Measurements from ENCODE around the gene IKBKG. TPM values are rescaled to one million over a fixed set of nuclear protein-coding genes. Genes with fewer than 3 reads are reported as not detected.
"Not testable (repeated sequence)": the region's sequence is repeated elsewhere in the genome, so short reads cannot be mapped to it uniquely, and the experiment has no call there.

Gene IKBKG
- total RNA-seq, 1 donor from 2014 or later: 6.8 TPM

DNA sequence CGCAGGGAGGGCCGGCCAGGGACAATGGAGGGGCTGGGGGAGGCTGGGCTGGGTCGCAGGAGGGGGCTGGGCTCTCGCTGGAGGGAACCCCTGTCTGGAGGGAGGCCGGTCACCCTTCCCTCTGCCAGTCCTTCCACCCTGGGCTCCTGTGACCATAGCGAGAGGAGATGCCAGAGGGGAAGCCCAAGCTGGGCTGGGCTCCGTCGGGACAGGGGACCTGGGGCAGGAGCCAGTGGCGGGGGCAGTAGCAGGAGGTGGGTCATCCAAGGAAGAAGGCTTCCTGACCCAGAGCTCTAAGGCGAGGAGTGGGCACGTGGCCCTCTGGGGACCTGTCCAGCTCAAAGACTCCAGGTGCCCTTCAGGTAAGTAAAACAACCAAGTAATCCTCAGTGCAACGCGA lies 54.8 kb downstream of the IKBKG start:
- Histone ChIP-seq H3K9me3 (ENCODE audit: control insufficient read depth in 3 of 3, low read length in 3 of 3) (no peaks in the 10 kb centered on the region), H3K4me1 (ENCODE audit: control insufficient read depth in 3 of 3, insufficient read depth in 3 of 3, low read length in 3 of 3) (peaks cover 0 to 4% (median 0%) of the 10 kb centered on the region in 3 donors), H3K4me3 (ENCODE audit: low read length in 3 of 3) (no peak overlapping the region), H3K27me3 (ENCODE audit: control insufficient read depth in 3 of 3, insufficient read depth in 3 of 3, low read length in 3 of 3) (peaks cover 0 to 4% (median 0%) of the 10 kb centered on the region in 3 donors), H3K36me3 (ENCODE audit: control insufficient read depth in 3 of 3, insufficient read depth in 3 of 3, low read length in 3 of 3) (no peaks in the 10 kb centered on the region), H3K9ac (ENCODE audit: low read depth in 1 of 3, low read length in 3 of 3) (no peak overlapping the region), H3K27ac (ENCODE audit: low read depth, low read length) (no peak overlapping the region)

DNA sequence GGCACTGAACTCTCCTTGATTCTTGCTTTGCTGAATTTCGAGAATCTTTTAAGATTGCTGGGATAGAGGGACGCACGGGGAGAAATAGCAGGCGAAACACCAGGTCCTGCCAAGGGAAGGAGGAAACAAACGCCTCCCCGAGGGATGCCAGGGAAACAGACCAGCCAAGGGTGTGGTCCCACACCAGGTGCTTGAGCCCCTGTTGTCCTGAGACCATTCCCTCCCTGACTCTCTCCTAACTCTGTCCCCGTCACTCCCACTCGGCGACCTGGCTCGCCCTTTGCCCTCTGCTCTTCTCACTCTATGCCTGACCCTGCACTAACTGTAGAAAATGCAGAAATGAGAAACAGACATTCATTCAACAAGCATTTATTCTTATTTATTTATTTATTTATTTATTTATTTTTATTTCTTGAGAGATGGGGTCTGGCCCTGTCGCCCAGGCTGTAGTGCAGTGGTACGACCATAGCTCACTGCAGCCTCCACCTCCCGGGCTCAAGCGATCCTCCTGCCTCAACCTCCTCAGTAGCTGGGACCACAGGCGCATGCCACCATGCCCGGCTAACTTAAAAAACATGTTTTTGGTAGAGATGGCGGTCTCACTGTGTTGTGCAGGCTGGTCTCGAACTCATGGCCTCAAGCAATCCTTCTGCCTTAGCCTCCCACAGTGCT lies 55.5 kb downstream of the IKBKG start:
- peaks cover 0 to 4% (median 0%) of the 10 kb centered on the region in 3 donors for H3K27me3 ChIP-seq (ENCODE audit: control insufficient read depth in 3 of 3, insufficient read depth in 3 of 3, low read length in 3 of 3)
- H3K9ac ChIP-seq (ENCODE audit: low read depth in 1 of 3, low read length in 3 of 3): no peak overlapping the region
- no peak overlapping the region for H3K27ac ChIP-seq (ENCODE audit: low read depth, low read length)
- H3K9me3 ChIP-seq (ENCODE audit: control insufficient read depth in 3 of 3, low read length in 3 of 3): no peaks in the 10 kb centered on the region
- H3K36me3 ChIP-seq (ENCODE audit: control insufficient read depth in 3 of 3, insufficient read depth in 3 of 3, low read length in 3 of 3): no peaks in the 10 kb centered on the region
- H3K4me3 ChIP-seq (ENCODE audit: low read length in 3 of 3): no peak overlapping the region
- peaks cover 0 to 4% (median 0%) of the 10 kb centered on the region in 3 donors for H3K4me1 ChIP-seq (ENCODE audit: control insufficient read depth in 3 of 3, insufficient read depth in 3 of 3, low read length in 3 of 3)

DNA sequence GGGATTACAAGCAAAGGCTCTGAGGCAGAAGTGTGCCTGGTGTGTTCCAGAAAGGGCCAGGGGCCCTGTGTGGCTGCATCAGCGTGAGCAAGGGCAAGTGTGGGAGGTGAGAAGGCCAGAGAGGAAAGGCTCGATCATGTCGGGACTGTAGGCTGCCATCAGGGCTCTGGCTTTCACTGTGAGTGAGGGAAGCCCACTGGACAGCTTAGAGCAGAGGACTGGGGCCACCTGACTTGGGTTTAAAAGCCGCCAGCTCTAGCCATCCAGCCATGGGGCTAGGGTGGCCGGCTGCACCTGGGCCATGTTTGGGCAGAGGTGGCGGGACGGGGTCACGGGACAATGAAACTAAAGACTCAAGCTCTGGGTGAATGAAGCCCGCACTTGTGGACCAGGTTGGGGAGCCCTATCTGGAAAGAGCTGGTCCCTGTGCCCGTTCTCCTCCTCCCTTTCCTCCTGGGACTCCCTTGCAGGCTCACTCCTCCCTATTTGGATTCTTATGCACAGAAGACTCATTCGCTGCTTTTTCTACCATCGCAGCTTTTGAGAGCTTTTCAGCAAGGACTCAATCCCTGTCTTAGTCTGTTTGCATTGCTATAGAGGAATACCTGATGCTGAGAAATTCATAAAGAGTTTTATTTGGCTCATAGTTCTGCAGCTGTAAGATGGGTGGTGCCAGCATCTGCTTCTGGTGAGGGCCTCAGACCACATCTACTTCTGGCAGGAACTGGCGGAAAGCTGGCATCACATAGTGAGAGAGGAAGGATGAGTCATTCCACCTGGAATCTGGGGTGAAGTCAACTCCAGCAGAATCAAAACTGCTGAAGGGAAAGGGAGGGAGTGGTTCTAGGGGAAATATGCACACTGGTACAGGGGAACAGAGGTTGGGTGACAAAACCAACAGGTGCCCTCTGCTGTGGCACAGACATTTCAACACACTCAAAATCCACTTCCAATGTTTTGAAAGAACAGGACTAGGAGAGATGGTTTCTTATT lies 56.3 kb downstream of the IKBKG start:
- Histone ChIP-seq H3K4me1 (ENCODE audit: control insufficient read depth in 3 of 3, insufficient read depth in 3 of 3, low read length in 3 of 3) (peaks cover 0 to 4% (median 0%) of the 10 kb centered on the region in 3 donors), H3K27me3 (ENCODE audit: control insufficient read depth in 3 of 3, insufficient read depth in 3 of 3, low read length in 3 of 3) (peaks cover 0 to 4% (median 0%) of the 10 kb centered on the region in 3 donors), H3K27ac (ENCODE audit: low read depth, low read length) (no peak overlapping the region), H3K4me3 (ENCODE audit: low read length in 3 of 3) (no peak overlapping the region), H3K36me3 (ENCODE audit: control insufficient read depth in 3 of 3, insufficient read depth in 3 of 3, low read length in 3 of 3) (no peaks in the 10 kb centered on the region), H3K9ac (ENCODE audit: low read depth in 1 of 3, low read length in 3 of 3) (no peak overlapping the region), H3K9me3 (ENCODE audit: control insufficient read depth in 3 of 3, low read length in 3 of 3) (no peaks in the 10 kb centered on the region)

DNA sequence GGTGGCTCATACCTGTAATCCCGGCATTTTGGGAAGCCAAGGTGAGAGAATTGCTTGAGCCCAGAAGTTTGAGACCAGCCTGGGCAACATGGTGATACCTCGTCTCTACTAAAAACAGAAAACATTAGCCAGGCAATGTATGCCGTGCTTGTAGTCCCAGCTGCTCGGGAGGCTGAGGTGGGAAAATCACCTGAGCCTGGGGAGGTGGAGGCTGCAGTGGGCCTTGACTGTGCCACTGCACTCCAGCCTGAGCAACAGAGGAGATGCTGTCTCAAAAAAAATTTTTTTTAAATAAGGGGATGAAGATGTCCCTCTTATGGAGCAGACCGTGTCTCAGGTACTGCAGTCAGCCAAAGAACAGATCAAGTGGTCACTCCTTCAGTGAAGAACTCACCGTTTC lies 58.1 kb downstream of the IKBKG start:
- Histone ChIP-seq H3K36me3 (ENCODE audit: control insufficient read depth in 3 of 3, insufficient read depth in 3 of 3, low read length in 3 of 3) (no peaks in the 10 kb centered on the region), H3K4me3 (ENCODE audit: low read length in 3 of 3) (no peak overlapping the region), H3K9ac (ENCODE audit: low read depth in 1 of 3, low read length in 3 of 3) (no peak overlapping the region), H3K27ac (ENCODE audit: low read depth, low read length) (no peak overlapping the region), H3K9me3 (ENCODE audit: control insufficient read depth in 3 of 3, low read length in 3 of 3) (no peaks in the 10 kb centered on the region), H3K27me3 (ENCODE audit: control insufficient read depth in 3 of 3, insufficient read depth in 3 of 3, low read length in 3 of 3) (peaks cover 0 to 4% (median 0%) of the 10 kb centered on the region in 3 donors), H3K4me1 (ENCODE audit: control insufficient read depth in 3 of 3, insufficient read depth in 3 of 3, low read length in 3 of 3) (peaks cover 0 to 4% (median 0%) of the 10 kb centered on the region in 3 donors)

DNA sequence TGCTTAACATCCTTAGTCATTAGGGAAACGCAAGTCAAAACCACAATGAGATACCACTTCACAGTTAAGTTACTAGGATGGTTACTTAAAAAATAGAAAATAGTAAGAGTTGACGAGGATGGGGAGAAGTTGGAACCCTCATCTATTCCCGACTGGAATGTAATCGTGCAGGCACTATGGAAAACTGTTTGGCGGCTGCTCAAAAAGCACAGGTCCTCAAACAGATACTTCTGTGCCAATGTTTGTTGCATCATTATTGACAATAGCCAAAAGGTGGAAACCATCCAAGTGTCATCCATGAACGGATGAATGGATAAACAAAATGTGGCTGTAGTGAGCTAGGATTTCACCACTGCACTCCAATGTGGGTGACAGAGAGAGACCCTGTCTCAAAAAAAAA lies 60.0 kb downstream of the IKBKG start:
- Histone ChIP-seq H3K36me3 (ENCODE audit: control insufficient read depth in 3 of 3, insufficient read depth in 3 of 3, low read length in 3 of 3) (no peaks in the 10 kb centered on the region), H3K9ac (ENCODE audit: low read depth in 1 of 3, low read length in 3 of 3) (no peak overlapping the region), H3K9me3 (ENCODE audit: control insufficient read depth in 3 of 3, low read length in 3 of 3) (no peaks in the 10 kb centered on the region), H3K27me3 (ENCODE audit: control insufficient read depth in 3 of 3, insufficient read depth in 3 of 3, low read length in 3 of 3) (no peaks in the 10 kb centered on the region), H3K27ac (ENCODE audit: low read depth, low read length) (no peak overlapping the region), H3K4me3 (ENCODE audit: low read length in 3 of 3) (no peak overlapping the region), H3K4me1 (ENCODE audit: control insufficient read depth in 3 of 3, insufficient read depth in 3 of 3, low read length in 3 of 3) (peaks cover 0 to 4% (median 0%) of the 10 kb centered on the region in 3 donors)

DNA sequence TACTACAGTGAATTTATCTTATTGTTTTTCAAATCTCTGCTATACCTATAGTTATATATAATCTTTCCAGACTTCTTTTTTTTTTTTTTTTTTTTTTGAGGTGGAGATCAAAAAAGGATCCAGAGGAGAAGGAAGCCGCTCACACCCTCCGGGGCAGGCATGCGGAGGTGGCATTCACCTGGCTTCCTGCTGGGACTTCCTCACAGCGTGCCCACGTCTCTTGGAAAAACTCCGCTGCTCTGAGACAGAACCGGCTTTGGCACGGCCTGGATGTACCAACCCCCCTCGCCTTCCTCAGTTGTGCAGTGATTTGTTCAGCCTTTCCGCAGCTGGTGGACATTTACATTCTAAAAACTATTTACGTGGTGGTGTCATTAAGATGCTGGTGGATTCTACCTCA lies 60.6 kb downstream of the IKBKG start:
- not testable (repeated sequence) for H3K4me1 ChIP-seq (ENCODE audit: control insufficient read depth in 3 of 3, insufficient read depth in 3 of 3, low read length in 3 of 3); H3K36me3 ChIP-seq (ENCODE audit: control insufficient read depth in 3 of 3, insufficient read depth in 3 of 3, low read length in 3 of 3); H3K27me3 ChIP-seq (ENCODE audit: control insufficient read depth in 3 of 3, insufficient read depth in 3 of 3, low read length in 3 of 3); H3K9ac ChIP-seq (ENCODE audit: low read depth in 1 of 3, low read length in 3 of 3); H3K27ac ChIP-seq (ENCODE audit: low read depth, low read length); H3K4me3 ChIP-seq (ENCODE audit: low read length in 3 of 3); H3K9me3 ChIP-seq (ENCODE audit: control insufficient read depth in 3 of 3, low read length in 3 of 3)

DNA sequence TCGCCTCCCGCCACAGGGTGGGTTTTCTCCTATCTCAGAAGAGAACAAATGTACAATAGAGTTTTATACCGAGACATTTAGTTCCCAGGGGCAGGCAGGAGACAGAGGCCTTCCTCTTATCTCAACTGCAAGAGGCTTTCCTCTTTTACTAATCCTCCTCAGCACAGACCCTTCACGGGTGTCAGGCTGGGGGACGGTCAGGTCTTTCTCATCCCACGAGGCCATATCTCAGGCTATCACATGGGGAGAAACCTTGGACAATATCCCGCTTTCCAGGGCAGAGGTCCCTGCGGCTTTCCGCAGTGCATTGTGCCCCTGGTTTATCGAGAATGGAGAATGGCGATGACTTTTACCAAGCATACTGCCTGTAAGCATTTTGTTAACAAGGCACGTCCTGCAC lies 61.4 kb downstream of the IKBKG start:
- H3K27me3 ChIP-seq (ENCODE audit: control insufficient read depth in 3 of 3, insufficient read depth in 3 of 3, low read length in 3 of 3); H3K36me3 ChIP-seq (ENCODE audit: control insufficient read depth in 3 of 3, insufficient read depth in 3 of 3, low read length in 3 of 3); H3K27ac ChIP-seq (ENCODE audit: low read depth, low read length); H3K9ac ChIP-seq (ENCODE audit: low read depth in 1 of 3, low read length in 3 of 3); H3K4me1 ChIP-seq (ENCODE audit: control insufficient read depth in 3 of 3, insufficient read depth in 3 of 3, low read length in 3 of 3); H3K9me3 ChIP-seq (ENCODE audit: control insufficient read depth in 3 of 3, low read length in 3 of 3); H3K4me3 ChIP-seq (ENCODE audit: low read length in 3 of 3): not testable (repeated sequence)

DNA sequence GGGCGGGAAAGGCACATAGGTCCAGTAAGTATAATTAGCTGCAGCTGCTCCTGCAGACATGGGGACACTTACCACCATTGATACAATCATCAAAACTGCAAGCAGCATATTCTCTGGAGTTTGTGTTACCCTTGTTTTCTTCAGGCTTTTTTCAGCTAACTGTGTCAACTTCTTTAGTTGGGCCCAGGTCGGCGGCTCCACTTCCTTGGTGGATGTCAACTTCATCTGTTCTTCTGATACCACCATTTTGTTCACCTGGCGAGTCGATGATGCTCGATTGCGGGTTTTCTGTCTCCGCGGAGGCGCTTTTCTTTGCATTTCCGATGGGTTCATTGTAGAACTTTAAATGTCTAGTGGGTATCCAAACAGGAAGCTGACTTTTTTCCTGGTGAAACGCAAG lies 63.7 kb downstream of the IKBKG start:
- H3K27me3 ChIP-seq (ENCODE audit: control insufficient read depth in 3 of 3, insufficient read depth in 3 of 3, low read length in 3 of 3); H3K9ac ChIP-seq (ENCODE audit: low read depth in 1 of 3, low read length in 3 of 3); H3K4me1 ChIP-seq (ENCODE audit: control insufficient read depth in 3 of 3, insufficient read depth in 3 of 3, low read length in 3 of 3); H3K36me3 ChIP-seq (ENCODE audit: control insufficient read depth in 3 of 3, insufficient read depth in 3 of 3, low read length in 3 of 3); H3K27ac ChIP-seq (ENCODE audit: low read depth, low read length); H3K4me3 ChIP-seq (ENCODE audit: low read length in 3 of 3); H3K9me3 ChIP-seq (ENCODE audit: control insufficient read depth in 3 of 3, low read length in 3 of 3): not testable (repeated sequence)

DNA sequence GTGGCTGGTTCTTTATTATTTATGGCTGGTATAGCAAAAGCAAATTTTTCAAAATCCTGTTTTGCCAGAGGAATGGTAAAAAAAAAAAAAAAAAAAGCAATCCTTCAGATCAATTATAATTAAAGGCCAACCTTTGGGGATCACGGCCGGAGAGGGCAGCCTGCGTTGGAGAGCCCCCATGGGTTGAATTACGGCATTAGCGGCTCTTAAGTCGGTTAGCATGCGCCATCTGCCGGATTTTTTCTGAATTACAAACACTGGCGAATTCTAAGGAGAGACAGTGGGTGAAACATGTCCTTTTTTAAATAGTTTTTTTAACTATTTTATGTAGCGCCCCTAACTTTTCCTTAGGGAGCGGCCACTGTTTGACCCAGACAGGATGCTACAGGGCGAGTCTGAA lies 66.2 kb downstream of the IKBKG start:
- not testable (repeated sequence) for H3K27ac ChIP-seq (ENCODE audit: low read depth, low read length); H3K4me3 ChIP-seq (ENCODE audit: low read length in 3 of 3); H3K9me3 ChIP-seq (ENCODE audit: control insufficient read depth in 3 of 3, low read length in 3 of 3); H3K27me3 ChIP-seq (ENCODE audit: control insufficient read depth in 3 of 3, insufficient read depth in 3 of 3, low read length in 3 of 3); H3K9ac ChIP-seq (ENCODE audit: low read depth in 1 of 3, low read length in 3 of 3); H3K4me1 ChIP-seq (ENCODE audit: control insufficient read depth in 3 of 3, insufficient read depth in 3 of 3, low read length in 3 of 3); H3K36me3 ChIP-seq (ENCODE audit: control insufficient read depth in 3 of 3, insufficient read depth in 3 of 3, low read length in 3 of 3)

Measured in skeletal muscle tissue (tissue), 4 donors.